SW480 (cell line): ENCODE data around the gene PAN2.
"Not testable (repeated sequence)": the region's sequence is repeated elsewhere in the genome, so short reads cannot be mapped to it uniquely, and the experiment has no call there.

Experiments used
- DNase-seq: peaks from one replicate; pipeline ENCODE4 v3.0.0-alpha.2; 2016; ENCODE audit warnings: low spot score

The PAN2 gene

DNA sequence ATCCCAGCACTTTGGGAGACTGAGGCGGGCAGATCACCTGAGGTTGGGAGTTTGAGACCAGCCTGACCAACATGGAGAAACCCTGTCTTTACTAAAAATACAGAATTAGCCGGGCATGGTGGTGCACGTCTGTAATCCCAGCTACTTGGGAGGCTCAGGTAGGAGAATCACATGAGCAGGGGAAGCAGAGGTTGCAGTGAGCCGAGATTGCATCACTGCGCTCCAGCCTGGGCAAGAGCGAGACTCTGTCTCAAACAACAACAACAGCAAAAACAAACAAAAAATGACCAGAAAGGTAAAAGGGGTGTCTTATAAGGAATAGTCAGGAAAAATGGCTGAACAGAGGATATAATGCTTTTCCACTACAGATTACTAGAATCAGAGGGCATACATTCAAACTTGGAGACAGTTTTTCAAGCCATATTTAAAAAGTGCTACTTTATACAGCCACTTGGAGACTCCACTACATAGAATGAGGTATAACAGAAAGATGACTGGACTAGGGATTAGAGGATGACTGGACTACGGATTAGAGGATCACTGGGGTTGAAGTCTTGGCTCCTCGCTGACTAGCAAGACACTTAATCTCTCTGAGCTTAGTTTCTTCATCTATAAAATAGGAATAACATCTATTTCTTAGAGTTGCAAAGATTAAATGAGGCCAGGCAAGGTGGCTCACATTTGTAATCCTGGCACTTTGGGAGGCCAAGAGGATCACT, 28.8 kb downstream of the PAN2 start:
- no peak for DNase-seq

GRCh38 chr12:56304276-56304675, 29.5 kb downstream of the PAN2 start:
- no peak for DNase-seq

DNA sequence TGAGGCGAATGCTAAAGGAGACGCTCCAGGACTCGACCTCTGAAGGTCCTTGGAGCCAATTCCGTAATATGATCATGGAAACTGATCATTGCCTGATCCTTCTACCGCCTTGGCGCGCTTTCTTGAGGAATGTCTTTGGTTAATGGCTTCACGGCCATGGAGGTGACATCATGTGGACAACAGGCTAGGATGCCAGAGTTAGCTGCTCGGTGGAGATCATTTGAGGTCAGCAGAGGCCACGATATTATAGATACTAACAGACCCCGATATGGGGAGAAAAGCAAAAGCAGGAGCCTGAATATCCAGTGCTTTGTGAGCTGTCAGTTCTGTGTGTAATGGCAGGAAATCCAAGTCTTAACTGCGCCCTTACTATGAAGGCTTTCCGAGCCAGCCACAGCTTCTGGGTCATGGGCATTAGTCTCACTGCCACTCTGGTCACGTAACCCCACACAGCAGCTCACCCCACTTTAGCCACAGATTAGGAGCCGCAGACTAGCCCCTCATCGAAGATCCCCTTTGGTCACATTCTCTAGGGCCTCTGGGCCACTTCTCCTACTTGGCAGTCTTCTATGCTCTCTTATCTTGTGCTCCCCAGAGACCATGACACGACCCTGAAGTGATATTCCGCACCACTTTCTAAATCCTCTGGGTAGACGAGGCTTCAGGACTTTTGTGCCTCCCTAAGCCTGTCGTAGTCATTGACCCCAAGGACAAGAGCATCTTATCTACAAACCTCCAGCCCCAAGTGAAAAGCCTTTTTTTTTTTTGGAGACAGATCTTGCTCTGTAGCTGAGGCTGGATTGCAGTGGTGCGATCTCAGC, 32.9 kb downstream of the PAN2 start:
- DNase-seq: no peak

- DNase-seq: peak; percentile 99
Observed at GRCh38 chr12:56299853-56300643, 33.8 kb downstream of the PAN2 start, which contains the start of gene CS. TSS of gene CS (minus strand) at chr12:56300330. CDS start at chr12:56300201, 129 bp downstream.

DNA sequence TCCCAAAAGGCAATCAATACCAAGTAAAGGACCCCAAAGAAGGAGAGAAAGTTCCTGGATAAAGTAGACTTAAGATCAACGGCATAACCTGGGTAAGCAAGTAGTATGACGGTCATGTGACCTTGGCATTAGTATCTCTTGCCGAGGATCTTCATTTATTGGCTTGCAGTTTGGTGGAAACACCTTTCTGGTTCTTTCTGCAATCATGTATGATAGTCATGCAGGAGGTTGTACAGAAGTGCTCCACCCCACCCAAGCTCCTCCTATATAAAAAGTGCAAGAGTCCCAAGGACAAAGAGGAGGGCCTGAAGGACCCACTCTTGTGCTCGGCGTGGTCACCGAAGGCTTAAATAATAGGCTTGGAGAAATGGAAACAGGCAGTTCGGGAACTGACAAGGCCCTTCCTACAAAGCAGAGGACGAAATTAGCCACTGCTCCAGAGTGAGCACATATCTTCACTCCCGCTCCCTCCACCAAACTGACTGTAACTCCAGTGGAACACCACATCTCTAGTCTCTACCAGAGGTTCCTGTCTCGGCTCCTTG, 34.4 kb downstream of the PAN2 start:
- DNase-seq: peak; percentile 33

DNA sequence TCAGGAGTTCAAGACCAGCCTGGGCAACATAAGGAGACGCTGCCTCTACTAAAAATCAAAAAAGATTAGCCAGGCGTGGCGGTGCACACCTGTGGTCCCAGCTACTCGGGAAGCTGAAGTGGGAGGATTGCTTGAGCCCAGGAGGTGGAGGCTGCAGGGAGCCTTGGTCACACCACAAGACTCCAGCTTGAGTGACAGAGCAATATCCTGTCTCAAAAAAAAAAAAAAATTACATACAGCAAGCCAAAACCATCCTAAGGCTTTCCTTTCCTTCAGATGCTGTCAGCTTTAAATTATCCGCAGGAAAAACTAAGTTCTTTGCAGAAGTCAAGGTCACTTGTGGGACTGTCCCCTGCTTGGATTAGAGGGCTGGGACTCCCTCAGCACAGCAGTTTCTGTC, 35.0 kb downstream of the PAN2 start:
- DNase-seq: no peak

DNA sequence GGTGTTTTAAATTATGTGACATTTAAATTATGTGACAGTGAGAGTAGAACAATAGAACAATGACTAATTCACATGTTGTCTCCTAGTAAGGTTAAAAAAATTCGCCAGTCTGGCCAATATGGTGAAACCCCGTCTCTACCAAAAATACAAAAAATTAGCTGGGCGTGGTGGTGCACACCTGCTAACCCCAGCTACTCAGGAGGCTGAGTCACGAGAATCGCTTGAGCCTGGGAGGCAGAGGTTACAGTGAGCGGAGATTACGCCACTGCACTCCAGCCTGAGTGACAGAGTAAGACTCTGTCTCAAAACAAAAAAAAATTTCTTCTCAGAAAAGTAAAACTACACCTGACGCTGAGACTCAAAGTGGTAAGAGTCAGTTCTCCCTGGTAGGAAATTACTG, 36.4 kb downstream of the PAN2 start:
- no peak for DNase-seq

DNA sequence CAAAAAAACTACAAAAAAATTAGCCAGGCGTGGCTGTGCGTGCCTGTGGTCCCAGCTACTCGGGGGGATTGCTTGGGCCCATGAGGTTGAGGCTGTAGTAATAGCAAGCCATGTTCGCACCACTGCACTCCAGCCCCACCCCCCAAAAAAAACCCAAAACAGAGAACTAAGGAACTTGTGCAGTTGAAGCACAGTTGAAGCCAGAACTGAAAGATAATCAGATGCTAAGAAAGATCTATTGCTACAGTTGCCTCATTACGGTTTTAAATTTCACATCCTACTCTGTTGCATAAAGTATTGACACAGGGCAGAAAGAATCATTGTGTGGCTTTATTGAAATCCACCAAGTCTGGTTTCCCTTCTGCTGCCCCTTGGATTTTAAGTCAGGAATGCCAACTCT, 37.5 kb downstream of the PAN2 start:
- no peak for DNase-seq

DNA sequence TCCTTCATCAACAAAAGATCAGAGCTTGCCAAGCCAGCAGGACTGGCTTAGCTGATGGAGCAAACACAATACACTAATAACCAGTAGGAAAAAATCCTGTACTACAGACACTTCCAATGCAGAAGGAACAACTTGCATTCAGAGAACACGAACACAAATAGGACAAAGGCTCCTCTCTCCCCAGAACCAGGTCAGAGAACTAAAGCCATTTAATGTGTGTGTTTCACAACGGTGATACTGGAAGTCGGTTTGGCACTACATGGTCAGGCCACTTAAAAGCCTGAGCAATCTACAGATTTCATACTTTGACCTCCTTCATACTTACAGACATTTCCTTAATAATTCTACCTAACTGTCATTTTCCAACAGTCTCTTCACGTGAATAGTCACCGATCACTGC, 40.0 kb downstream of the PAN2 start:
- no peak for DNase-seq

DNA sequence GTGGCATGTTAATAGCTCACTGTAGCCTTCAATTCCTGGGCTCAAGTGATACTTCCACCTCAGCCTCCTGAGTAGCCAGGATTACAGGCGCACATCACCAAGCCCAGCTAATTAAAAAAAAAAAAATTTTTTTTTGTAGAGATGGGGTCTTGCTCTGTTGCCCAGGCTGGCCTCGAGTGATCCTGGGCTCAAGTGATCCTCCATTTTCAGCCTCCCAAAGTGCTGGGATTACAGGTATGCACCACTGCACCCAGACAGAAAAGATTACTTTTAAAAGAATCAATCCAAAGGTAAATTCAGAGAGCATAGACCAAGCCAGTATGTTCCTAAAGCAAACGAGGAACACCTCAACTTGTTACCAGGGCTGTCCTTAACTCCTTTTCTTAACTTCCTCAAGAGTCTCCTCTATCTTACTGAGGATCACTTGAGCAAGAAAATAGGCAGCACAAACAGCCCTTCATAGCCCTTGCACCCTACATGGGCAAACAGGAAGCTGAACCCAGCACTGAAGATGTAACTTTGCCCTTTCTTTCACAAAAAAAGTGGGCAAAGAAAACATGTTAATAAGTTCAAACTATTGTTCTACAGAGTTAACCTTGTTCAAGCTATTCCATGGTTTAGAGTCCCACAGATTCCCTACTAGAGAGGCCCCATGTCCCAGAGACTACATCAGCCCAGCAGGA, 45.0 kb downstream of the PAN2 start:
- no peak for DNase-seq

DNA sequence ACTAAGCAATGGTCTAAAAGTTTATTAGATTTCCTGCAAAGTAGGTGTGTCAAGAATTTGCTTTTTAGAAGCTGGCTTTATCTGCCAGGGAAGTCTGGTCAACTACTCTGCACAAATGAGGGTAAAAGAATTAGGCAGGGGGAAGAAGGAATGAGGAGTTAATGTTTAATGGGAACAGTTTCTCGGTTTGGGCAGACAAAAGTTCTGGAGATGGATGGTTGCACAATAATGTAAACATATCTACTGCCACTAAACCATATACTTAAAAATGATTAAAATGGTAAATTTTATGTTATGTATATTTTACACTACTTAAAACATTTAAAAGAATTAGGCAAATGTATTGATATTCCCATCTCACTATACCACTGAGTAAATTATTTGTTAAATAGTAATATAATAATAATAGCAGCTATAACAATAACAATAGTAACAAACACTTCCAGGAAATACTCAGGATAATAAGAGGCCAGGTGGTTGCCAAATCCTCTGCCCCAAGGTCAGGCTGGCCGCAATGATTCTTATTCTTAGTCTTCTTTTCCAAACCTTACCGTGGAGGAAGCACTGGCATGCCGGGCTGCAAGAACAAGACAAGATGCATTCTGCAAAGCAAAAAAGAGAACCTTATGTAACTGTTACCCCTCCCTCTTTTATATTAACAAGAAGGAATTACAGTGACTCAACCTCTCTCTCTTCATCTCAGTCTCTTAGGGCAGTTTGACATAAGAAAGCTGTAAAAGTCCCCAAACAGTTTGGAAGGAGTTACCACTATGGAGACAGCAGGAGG, 47.6 kb downstream of the PAN2 start:
- DNase-seq: no peak

- DNase-seq: not testable (repeated sequence)
Observed at GRCh38 chr12:56284263-56284662, 49.5 kb downstream of the PAN2 start.

DNA sequence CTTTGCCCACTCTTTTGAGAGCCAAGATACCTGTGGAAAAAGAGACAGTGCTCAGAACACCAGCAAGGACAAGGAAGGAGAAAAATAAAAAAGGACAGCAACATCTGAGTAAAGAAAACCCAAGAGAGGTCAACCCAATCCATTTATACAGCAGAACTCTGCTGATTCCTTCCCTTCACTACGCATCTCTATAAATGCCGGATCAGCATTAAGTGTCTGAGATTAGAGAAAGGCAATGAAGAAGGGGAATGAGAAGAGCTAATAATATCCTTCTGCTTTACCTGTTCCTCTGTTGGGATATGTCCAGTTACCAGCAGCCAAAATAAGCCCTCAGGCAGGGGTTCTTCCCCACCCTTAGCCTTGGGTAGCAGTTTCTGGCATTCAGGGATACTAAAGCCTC, 51.2 kb downstream of the PAN2 start:
- no peak for DNase-seq

GRCh38 chr12:56282030-56282429, 51.8 kb downstream of the PAN2 start:
- DNase-seq: no peak

DNA sequence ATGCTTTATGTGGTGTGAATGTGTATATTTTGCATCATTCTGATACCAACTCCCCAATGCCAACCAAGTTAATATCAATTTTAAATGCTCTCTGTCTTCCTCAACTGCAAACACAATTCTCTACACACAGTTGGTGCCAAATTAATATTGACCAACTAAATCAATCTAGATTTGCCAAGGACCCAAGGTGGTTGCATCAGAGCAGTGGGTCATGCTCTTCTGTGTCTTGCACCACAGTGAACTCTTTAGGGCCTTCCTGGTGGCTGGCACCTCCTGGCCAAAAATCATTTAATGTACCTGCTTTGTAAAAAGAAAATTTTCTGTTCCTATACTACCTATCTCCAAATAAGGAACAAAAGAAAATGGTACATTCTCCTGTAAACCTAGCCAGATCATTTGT, 53.0 kb downstream of the PAN2 start:
- no peak for DNase-seq

GRCh38 chr12:56278905-56279304, 54.9 kb downstream of the PAN2 start:
- no peak for DNase-seq

GRCh38 chr12:56274299-56274698, 59.5 kb downstream of the PAN2 start:
- no peak for DNase-seq

DNA sequence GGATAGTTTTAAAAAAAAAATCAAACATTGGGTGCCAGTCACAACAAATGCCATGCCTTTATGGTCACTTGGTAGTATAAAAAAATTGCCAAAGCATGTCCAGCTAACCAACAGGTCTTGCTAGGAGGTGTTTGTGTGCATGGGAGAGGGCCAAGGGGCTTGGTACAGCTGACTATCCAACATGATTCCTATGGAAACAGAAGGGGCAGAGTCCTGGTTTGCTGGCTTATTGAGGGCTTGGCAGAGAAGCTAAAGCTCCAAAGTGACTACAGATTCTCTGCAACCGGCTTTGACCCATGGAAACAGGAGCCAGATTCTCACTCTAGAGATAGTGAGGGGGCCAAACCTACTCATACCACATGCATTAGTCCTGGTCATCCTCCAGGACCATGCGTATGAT, 61.3 kb downstream of the PAN2 start:
- not testable (repeated sequence) for DNase-seq

GRCh38 chr12:56271031-56271430, 62.8 kb downstream of the PAN2 start:
- DNase-seq: no peak

GRCh38 chr12:56267443-56268071, 66.2 kb downstream of the PAN2 start:
- DNase-seq: no peak
